ENCODE measurements around the gene SRMS. TPM values are rescaled to one million over a fixed set of nuclear protein-coding genes. Genes with fewer than 3 reads are reported as not detected.

The SRMS gene
- total and polyA plus RNA-seq, 4 donors = not detected

GRCh38 chr20:63544958-63545516 lies 2.5 kb downstream of the SRMS start:
- Histone ChIP-seq H3K9ac (ENCODE audit: low read depth in 1 of 2, low read length in 2 of 2) (no peak overlapping the region), H3K9me3 (ENCODE audit: control insufficient read depth in 4 of 4, low read length in 3 of 4) (no peaks in the 10 kb centered on the region), H3K4me3 (ENCODE audit: low read depth in 1 of 3, low read length in 3 of 3) (no peak overlapping the region), H3K4me1 (ENCODE audit: control insufficient read depth in 4 of 4, insufficient read depth in 4 of 4, low read length in 3 of 4) (no peaks in the 10 kb centered on the region), H3K36me3 (ENCODE audit: control insufficient read depth in 4 of 4, insufficient read depth in 3 of 4, low read depth in 1 of 4, low read length in 3 of 4) (no peaks in the 10 kb centered on the region), H3K27ac (ENCODE audit: low read depth in 1 of 2, low read length in 2 of 2) (no peak overlapping the region), H3K27me3 (ENCODE audit: control insufficient read depth in 4 of 4, insufficient read depth in 4 of 4, low read length in 3 of 4) (peaks cover 0 to 2% (median 0%) of the 10 kb centered on the region in 4 donors)
- TF ChIP-seq HNF4G (IDR thresholded peaks at IDR 0.05) = no peak
- no peak for DNase-seq (ENCODE audit: low spot score)
- WGBS = 71% methylated on average over 19 of the region's 19 CpGs

- Histone ChIP-seq H3K9me3 (ENCODE audit: control insufficient read depth in 4 of 4, low read length in 3 of 4) (no peaks in the 10 kb centered on the region), H3K36me3 (ENCODE audit: control insufficient read depth in 4 of 4, insufficient read depth in 3 of 4, low read depth in 1 of 4, low read length in 3 of 4) (no peaks in the 10 kb centered on the region), H3K4me3 (ENCODE audit: low read depth in 1 of 3, low read length in 3 of 3) (no peak overlapping the region), H3K9ac (ENCODE audit: low read depth in 1 of 2, low read length in 2 of 2) (no peak overlapping the region), H3K4me1 (ENCODE audit: control insufficient read depth in 4 of 4, insufficient read depth in 4 of 4, low read length in 3 of 4) (no peaks in the 10 kb centered on the region), H3K27me3 (ENCODE audit: control insufficient read depth in 4 of 4, insufficient read depth in 4 of 4, low read length in 3 of 4) (no peaks in the 10 kb centered on the region), H3K27ac (ENCODE audit: low read depth in 1 of 2, low read length in 2 of 2) (no peak overlapping the region)
- 51% methylated on average over 27 of the region's 27 CpGs for WGBS
- no peak for DNase-seq (ENCODE audit: low spot score)
- TF ChIP-seq TAF1 (conservative IDR thresholded peaks at IDR 0.05) (no peak), GABPA (IDR thresholded peaks at IDR 0.05 in 1 of 2, conservative IDR thresholded peaks at IDR 0.05 in 1 of 2) (no peak), HNF4A (conservative IDR thresholded peaks at IDR 0.05) (peak in 1 of 2 donors; percentile 42), FOXA1 (IDR thresholded peaks at IDR 0.05) (no peak)
Measured at GRCh38 chr20:63544241-63544957, 3.1 kb downstream of the SRMS start.

GRCh38 chr20:63543733-63544132 lies 3.8 kb downstream of the SRMS start:
- Histone ChIP-seq H3K4me3 (ENCODE audit: low read depth in 1 of 3, low read length in 3 of 3) (no peak overlapping the region), H3K9me3 (ENCODE audit: control insufficient read depth in 4 of 4, low read length in 3 of 4) (no peaks in the 10 kb centered on the region), H3K4me1 (ENCODE audit: control insufficient read depth in 4 of 4, insufficient read depth in 4 of 4, low read length in 3 of 4) (no peaks in the 10 kb centered on the region), H3K27me3 (ENCODE audit: control insufficient read depth in 4 of 4, insufficient read depth in 4 of 4, low read length in 3 of 4) (no peaks in the 10 kb centered on the region), H3K9ac (ENCODE audit: low read depth in 1 of 2, low read length in 2 of 2) (no peak overlapping the region), H3K27ac (ENCODE audit: low read depth in 1 of 2, low read length in 2 of 2) (no peak overlapping the region), H3K36me3 (ENCODE audit: control insufficient read depth in 4 of 4, insufficient read depth in 3 of 4, low read depth in 1 of 4, low read length in 3 of 4) (no peaks in the 10 kb centered on the region)
- DNase-seq (ENCODE audit: low spot score) = no peak
- TF ChIP-seq SP1 (IDR thresholded peaks at IDR 0.05) (no peak), CTCF (IDR thresholded peaks at IDR 0.05; ENCODE audit: low read depth, low read length, missing input control) (no peak), MAX (IDR thresholded peaks at IDR 0.05) (no peak), GABPA (IDR thresholded peaks at IDR 0.05 in 1 of 2, conservative IDR thresholded peaks at IDR 0.05 in 1 of 2) (no peak), ZBTB33 (IDR thresholded peaks at IDR 0.05) (no peak)
- 80% methylated on average over 6 of the region's 6 CpGs for WGBS

Data from liver (tissue), 9 donors.